Fibroblast of lung (primary cell): ENCODE data around the gene NOS1AP. TPM values are rescaled to one million over a fixed set of nuclear protein-coding genes. Genes with fewer than 3 reads are reported as not detected.

ENCODE experiments used
- DNase-seq, 2 donors: peaks; one replicate each; pipeline versions ENCODE4 v3.0.0 to v3.0.0-alpha.2; 2010; ENCODE audit warnings: low read depth in 2 of 2
- H2AFZ ChIP-seq: 2 replicates; pipeline ENCODE4 v1.5.1; 2012; ENCODE audit warnings: low read length, control low read depth, inconsistent platforms
- H3K27ac ChIP-seq: 2 replicates; pipeline ENCODE4 v1.5.1; 2011; ENCODE audit warnings: low read length, control low read depth; ENCODE audit not compliant: insufficient read depth
- H3K27me3 ChIP-seq: 2 replicates; pipeline ENCODE4 v1.5.1; 2011; ENCODE audit warnings: mild to moderate bottlenecking, low read length; ENCODE audit not compliant: control insufficient read depth, insufficient read depth
- H3K36me3 ChIP-seq: 2 replicates; pipeline ENCODE4 v1.5.1; 2011; ENCODE audit warnings: low read length; ENCODE audit not compliant: control insufficient read depth, insufficient read depth
- H3K4me1 ChIP-seq: 2 replicates; pipeline ENCODE4 v1.5.1; 2011; ENCODE audit warnings: low read length; ENCODE audit not compliant: control insufficient read depth, insufficient read depth; ENCODE audit errors: extremely low read depth
- H3K4me2 ChIP-seq: 2 replicates; pipeline ENCODE4 v1.5.1; 2011; ENCODE audit warnings: low read length, control low read depth; ENCODE audit not compliant: insufficient read depth; ENCODE audit errors: extremely low read depth
- H3K4me3 ChIP-seq, 4 experiments: fragments of 200-600 bp in 1 of 4; sonication (generic) in 1 of 4; replicated peaks in 1 of 4; 2 replicates each; pipeline ENCODE4 v1.5.1; 2011 to 2016; ENCODE audit warnings: low read length in 4 of 4, low read depth in 3 of 4, mild to moderate bottlenecking in 3 of 4, control low read depth in 2 of 4, inconsistent platforms in 1 of 4, mixed read lengths in 1 of 4; ENCODE audit not compliant: insufficient read depth in 1 of 4; ENCODE audit errors: control extremely low read depth in 1 of 4
- H3K79me2 ChIP-seq: 2 replicates; pipeline ENCODE4 v1.5.1; 2012; ENCODE audit warnings: mild to moderate bottlenecking, low read length, inconsistent platforms; ENCODE audit not compliant: control insufficient read depth, insufficient read depth
- H3K9ac ChIP-seq: 2 replicates; pipeline ENCODE4 v1.5.1; 2011; ENCODE audit warnings: mild to moderate bottlenecking, low read length, control low read depth; ENCODE audit not compliant: insufficient read depth
- H3K9me3 ChIP-seq: 2 replicates; pipeline ENCODE4 v1.5.1; 2012; ENCODE audit warnings: low read depth, low read length; ENCODE audit not compliant: control insufficient read depth, insufficient read depth
- H4K20me1 ChIP-seq: 2 replicates; pipeline ENCODE4 v1.5.1; 2011; ENCODE audit warnings: low read length; ENCODE audit not compliant: control insufficient read depth, insufficient read depth; ENCODE audit errors: extremely low read depth
- CTCF ChIP-seq, 2 donors: IDR thresholded peaks in 1 of 2; conservative IDR thresholded peaks in 1 of 2; 1 replicate in 1 of 2; 2 replicates in 1 of 2; pipeline ENCODE4 v1.5.1; 2011 to 2012; ENCODE audit warnings: low read length in 2 of 2, control low read depth in 1 of 2, inconsistent platforms in 1 of 2, low read depth in 1 of 2, mild to moderate bottlenecking in 1 of 2
- EZH2 ChIP-seq: IDR thresholded peaks from 2 replicates; pipeline ENCODE4 v1.5.1; 2012; ENCODE audit warnings: low read length, control low read depth, mild to moderate bottlenecking; ENCODE audit errors: missing control alignments
- polyA plus RNA-seq, 2 donors: library from polyadenylated mRNA; depleted of rRNA in 1 of 2; stranded (reverse) in 1 of 2; unstranded in 1 of 2; fragments of >200 nt; gene quantifications; 2 replicates each; pipeline ENCODE4 v1.2.1, GENCODE V29; 2011 to 2012; ENCODE audit warnings: missing spikeins in 1 of 2
- total RNA-seq: library from RNA; depleted of rRNA; stranded (reverse); fragments of >200 nt; gene quantifications from 2 replicates; pipeline ENCODE4 v1.2.1, GENCODE V29; 2014

Gene NOS1AP
- total and polyA plus RNA-seq, 2 donors (not counting 1 experiment from before 2014, with no cell fraction given), result 0.14 to 0.17 TPM

- no peak overlapping the region for H3K4me3 ChIP-seq
- no peaks in the 10 kb centered on the region for H3K4me1 ChIP-seq
- H3K79me2 ChIP-seq, result no peaks in the 10 kb centered on the region
- H3K9ac ChIP-seq, result no peak overlapping the region
- H3K9me3 ChIP-seq, result no peaks in the 10 kb centered on the region
- H3K27me3 ChIP-seq, result peaks cover 10% of the 10 kb centered on the region
- no peak overlapping the region for H2AFZ ChIP-seq
- DNase-seq, result no peak
- no peaks in the 10 kb centered on the region for H4K20me1 ChIP-seq
- H3K4me2 ChIP-seq, result no peak overlapping the region
- TF ChIP-seq EZH2, result no peak
- TF ChIP-seq CTCF (conservative IDR thresholded peaks at IDR 0.05 in 1 of 2, IDR thresholded peaks at IDR 0.05 in 1 of 2; ENCODE audit: low read depth in 1 of 2, low read length in 2 of 2), result no peak
- H3K27ac ChIP-seq, result no peak overlapping the region
- no peaks in the 10 kb centered on the region for H3K36me3 ChIP-seq
Measured at GRCh38 chr1:162343470-162343869, 274.0 kb downstream of the NOS1AP start.

GRCh38 chr1:162347281-162347680, 277.8 kb downstream of the NOS1AP start:
- H3K36me3 ChIP-seq, result no peaks in the 10 kb centered on the region
- no peaks in the 10 kb centered on the region for H3K9me3 ChIP-seq
- DNase-seq, result peak in 1 of 2 donors; percentile 16
- H3K4me2 ChIP-seq, result no peak overlapping the region
- H3K27ac ChIP-seq, result no peak overlapping the region
- TF ChIP-seq CTCF (conservative IDR thresholded peaks at IDR 0.05 in 1 of 2, IDR thresholded peaks at IDR 0.05 in 1 of 2; ENCODE audit: low read depth in 1 of 2, low read length in 2 of 2), result no peak
- no peak for TF ChIP-seq EZH2
- no peak overlapping the region for H3K4me3 ChIP-seq
- H3K9ac ChIP-seq, result no peak overlapping the region
- no peak overlapping the region for H2AFZ ChIP-seq
- no peaks in the 10 kb centered on the region for H3K27me3 ChIP-seq
- H3K79me2 ChIP-seq, result no peaks in the 10 kb centered on the region
- H3K4me1 ChIP-seq, result peaks cover 2% of the 10 kb centered on the region
- no peaks in the 10 kb centered on the region for H4K20me1 ChIP-seq

- Histone ChIP-seq H2AFZ (no peak overlapping the region), H3K27ac (no peak overlapping the region), H3K9ac (no peak overlapping the region), H3K4me3 (no peak overlapping the region), H3K27me3 (no peaks in the 10 kb centered on the region), H3K4me1 (peaks cover 2% of the 10 kb centered on the region), H4K20me1 (no peaks in the 10 kb centered on the region), H3K36me3 (no peaks in the 10 kb centered on the region), H3K9me3 (no peaks in the 10 kb centered on the region), H3K4me2 (no peak overlapping the region), H3K79me2 (no peaks in the 10 kb centered on the region)
- DNase-seq, result peak; percentile 17 to 94
- no peak for TF ChIP-seq EZH2
- no peak for TF ChIP-seq CTCF (conservative IDR thresholded peaks at IDR 0.05 in 1 of 2, IDR thresholded peaks at IDR 0.05 in 1 of 2; ENCODE audit: low read depth in 1 of 2, low read length in 2 of 2)
Measured at GRCh38 chr1:162349635-162350330, 280.3 kb downstream of the NOS1AP start.
